Pancreas (tissue), 10 donors: ENCODE data around the gene GIPC3. TPM values are rescaled to one million over a fixed set of nuclear protein-coding genes. Genes with fewer than 3 reads are reported as not detected.
A peak's percentile ranks its signal among the peaks of the same experiment; 100 is the strongest.

Experiments
- ATAC-seq, 4 donors: fragments of 200-7000 bp; cut with Tn5 transposase; one replicate each; pipeline versions ENCODE4 v1.8.0 to v1.9.1; 2020; ENCODE audit warnings: mild to moderate bottlenecking in 4 of 4, moderate library complexity in 4 of 4
- DNase-seq, 6 donors: peaks; one replicate each; pipeline ENCODE4 v3.0.0-alpha.2; 2020
- FAIRE-seq: peaks from 2 replicates; lab custom pipeline; 2012; peaks lifted over from hg19 to GRCh38; lab: Jason Lieb, UNC
- H3K27ac ChIP-seq, 4 donors: fragments of 200-600 bp; sonication (generic); 1 replicate in 3 of 4; 2 replicates in 1 of 4; pipeline versions ENCODE4 v1.5.0 to v1.8.0; 2020
- H3K27me3 ChIP-seq, 4 donors: fragments of 200-600 bp; one replicate each; pipeline ENCODE4 v1.8.0; 2021
- H3K36me3 ChIP-seq, 3 donors: fragments of 200-600 bp; sonication (generic) in 1 of 3; one replicate each; pipeline versions ENCODE4 v1.5.0 to v1.8.0; 2020 to 2021
- H3K4me1 ChIP-seq, 3 donors: fragments of 200-600 bp; one replicate each; pipeline ENCODE4 v1.8.0; 2021
- H3K4me3 ChIP-seq, 4 donors: fragments of 200-600 bp; sonication (generic) in 2 of 4; one replicate each; pipeline versions ENCODE4 v1.5.0 to v1.8.0; 2020 to 2021
- H3K9me3 ChIP-seq, 4 donors: fragments of 200-600 bp; one replicate each; pipeline ENCODE4 v1.8.0; 2021
- WGBS, 2 donors: extraction: QIAGEN DNeasy Blood & Tissue Kit; methylation state at CpG; one replicate each; pipeline ENCODE4 v1.1.7; 2013; 5-methylcytosine and 5-hydroxymethylcytosine counted together
- intact Hi-C, 3 donors: fragments of 100-400 bp; cut with DNase I; formaldehyde crosslinking; loops; one replicate each; pipeline versions ENCODE4 v1.11.1 to v1.14.2; 2022
- polyA plus RNA-seq, 2 donors: library from polyadenylated mRNA; stranded (reverse); fragments of 200-250 nt; gene quantifications; one replicate each; pipeline ENCODE4 v1.2.3, GENCODE V29; 2013
- total RNA-seq, 6 donors: library from RNA; stranded (reverse); fragmentation: NEBNext Ultra II Directional in 4 of 6; extraction: Animal tissue kit (Norgen Biotek cat#: 25700) in 4 of 6; gene quantifications; one replicate each; pipeline versions ENCODE4 v1.2.1 to v1.2.4, GENCODE V29; 2021 to 2023
- TF ChIP-seq, protein P1 (sequence below), 4 donors: fragments of 200-600 bp; sonication (generic) in 3 of 4; IDR thresholded peaks; one replicate each; pipeline versions ENCODE4 v1.5.0 to v1.8.0; 2021; ENCODE audit warnings: antibody characterized with exemption in 4 of 4
- donor health status: healthy with polysubstance abuse.
- donor health status: DM: no; HTN: no; CAD: no; lungs with moderate emphysema.
- donor health status: DM: no; HTN: no; CAD: no.
- donor health status: control.
- donor health status: control.
- donor health status: Bipolar disorder and iron deficiency.
- donor health status: DM: yes; HTN: yes; CAD: no.
- donor health status: DM: no; HTN: no; CAD: no.
- donor health status: DM: no; HTN: no; CAD: no.
- donor health status: DM: yes; HTN: yes; CAD: no.

Gene GIPC3
- total and polyA plus RNA-seq, 8 donors: 0.17 to 0.92 (median 0.30) TPM

DNA sequence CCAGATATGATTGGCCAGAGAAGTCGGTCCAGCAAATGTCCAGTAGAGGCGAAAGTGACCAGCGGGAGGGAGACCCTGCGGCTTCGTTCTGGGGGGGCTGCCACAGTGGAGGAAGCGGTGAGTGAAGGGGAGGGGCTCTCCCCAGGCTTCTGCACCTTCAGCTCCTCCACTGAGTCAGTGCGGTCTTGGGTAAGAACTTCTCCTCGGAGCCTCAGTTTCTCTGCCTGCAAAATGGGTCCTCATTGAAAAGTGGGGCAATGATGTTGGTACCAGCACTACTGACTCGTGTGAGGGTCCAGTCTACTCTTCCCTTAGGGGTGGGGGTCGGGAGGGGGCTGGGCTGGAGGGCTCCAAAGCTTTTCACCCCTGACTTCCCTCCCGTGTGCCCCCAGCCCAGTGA, 4.2 kb downstream of the GIPC3 start:
- Histone ChIP-seq H3K36me3 (no peaks in the 10 kb centered on the region), H3K4me1 (no peaks in the 10 kb centered on the region), H3K27me3 (peaks cover 0 to 8% (median 0%) of the 10 kb centered on the region in 4 donors), H3K4me3 (no peak overlapping the region), H3K9me3 (no peaks in the 10 kb centered on the region), H3K27ac (no peak overlapping the region)
- ATAC-seq: no peak
- WGBS, 2 donors: 67 to 68% methylated on average over 11 of the region's 11 CpGs
- DNase-seq: peak in 1 of 6 donors; percentile 11
- intact Hi-C loops: no loop called here
- TF ChIP-seq, protein P1, sequence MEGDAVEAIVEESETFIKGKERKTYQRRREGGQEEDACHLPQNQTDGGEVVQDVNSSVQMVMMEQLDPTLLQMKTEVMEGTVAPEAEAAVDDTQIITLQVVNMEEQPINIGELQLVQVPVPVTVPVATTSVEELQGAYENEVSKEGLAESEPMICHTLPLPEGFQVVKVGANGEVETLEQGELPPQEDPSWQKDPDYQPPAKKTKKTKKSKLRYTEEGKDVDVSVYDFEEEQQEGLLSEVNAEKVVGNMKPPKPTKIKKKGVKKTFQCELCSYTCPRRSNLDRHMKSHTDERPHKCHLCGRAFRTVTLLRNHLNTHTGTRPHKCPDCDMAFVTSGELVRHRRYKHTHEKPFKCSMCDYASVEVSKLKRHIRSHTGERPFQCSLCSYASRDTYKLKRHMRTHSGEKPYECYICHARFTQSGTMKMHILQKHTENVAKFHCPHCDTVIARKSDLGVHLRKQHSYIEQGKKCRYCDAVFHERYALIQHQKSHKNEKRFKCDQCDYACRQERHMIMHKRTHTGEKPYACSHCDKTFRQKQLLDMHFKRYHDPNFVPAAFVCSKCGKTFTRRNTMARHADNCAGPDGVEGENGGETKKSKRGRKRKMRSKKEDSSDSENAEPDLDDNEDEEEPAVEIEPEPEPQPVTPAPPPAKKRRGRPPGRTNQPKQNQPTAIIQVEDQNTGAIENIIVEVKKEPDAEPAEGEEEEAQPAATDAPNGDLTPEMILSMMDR (IDR thresholded peaks at IDR 0.05): no peak
- FAIRE-seq: no peak

DNA sequence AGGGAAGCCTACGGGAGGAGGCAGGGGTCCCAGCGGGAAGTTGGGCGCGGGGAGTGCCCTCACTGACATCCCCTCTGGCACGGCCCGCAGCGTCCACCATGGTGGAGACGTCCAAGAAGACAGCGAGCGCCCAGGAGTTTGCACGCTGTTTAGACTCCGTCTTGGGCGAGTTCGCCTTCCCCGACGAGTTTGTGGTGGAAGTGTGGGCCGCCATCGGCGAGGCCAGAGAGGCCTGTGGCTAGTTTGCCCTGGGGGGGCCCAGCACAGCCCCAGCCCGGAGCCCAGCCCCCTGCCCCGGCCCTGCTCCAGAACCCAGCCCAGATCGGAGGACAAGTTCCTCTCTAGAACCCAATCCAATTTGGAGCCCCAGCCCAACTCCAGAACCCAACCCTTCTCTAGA, 4.7 kb downstream of the GIPC3 start:
- H3K27me3 ChIP-seq: peaks cover 0 to 8% (median 0%) of the 10 kb centered on the region in 4 donors
- no peak for ATAC-seq
- no peak for FAIRE-seq
- no peak overlapping the region for H3K4me3 ChIP-seq
- H3K36me3 ChIP-seq: no peaks in the 10 kb centered on the region
- TF ChIP-seq, protein P1 (IDR thresholded peaks at IDR 0.05): no peak
- 88 to 93% methylated on average over 22 of the region's 22 CpGs for WGBS, 2 donors
- no peaks in the 10 kb centered on the region for H3K9me3 ChIP-seq
- H3K4me1 ChIP-seq: no peaks in the 10 kb centered on the region
- intact Hi-C loops: no loop called here
- DNase-seq: no peak
- no peak overlapping the region for H3K27ac ChIP-seq

DNA sequence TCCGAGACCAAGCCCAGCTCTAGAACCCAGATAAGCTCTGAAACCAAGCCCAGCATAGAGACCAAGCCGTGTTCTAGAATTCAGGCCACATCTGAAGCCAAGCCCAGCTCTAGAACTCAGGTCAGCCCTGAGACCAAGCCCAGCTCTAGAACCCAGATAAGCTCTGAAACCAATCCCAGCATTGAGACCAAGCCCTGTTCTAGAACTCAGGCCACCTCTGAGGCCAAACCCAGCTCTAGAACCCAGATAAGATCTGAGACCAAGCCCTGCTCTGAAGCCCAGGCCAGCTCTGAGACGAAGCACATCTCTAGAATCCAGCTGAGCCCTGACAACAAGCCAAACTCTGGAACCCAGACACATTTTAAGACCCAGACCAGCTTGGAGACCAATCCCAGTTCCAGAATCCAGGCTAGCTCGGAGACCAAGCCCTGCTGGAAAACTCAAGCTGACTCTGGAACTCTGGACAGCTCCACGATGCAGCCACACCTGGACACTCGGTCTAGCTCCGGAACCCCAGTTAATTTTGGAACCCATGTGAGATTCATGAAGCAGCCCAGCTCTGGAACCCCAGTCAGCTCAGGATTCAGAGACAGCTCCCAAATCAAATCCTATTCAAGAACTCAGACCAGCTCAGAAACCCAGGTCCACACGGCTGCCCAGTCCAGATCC, 5.8 kb downstream of the GIPC3 start:
- H3K27ac ChIP-seq: no peak overlapping the region
- no peaks in the 10 kb centered on the region for H3K9me3 ChIP-seq
- WGBS, 2 donors: 89 to 91% methylated on average over 8 of the region's 8 CpGs
- DNase-seq (no peak), ATAC-seq (no peak), FAIRE-seq (no peak)
- H3K4me1 ChIP-seq: no peaks in the 10 kb centered on the region
- H3K4me3 ChIP-seq: no peak overlapping the region
- TF ChIP-seq, protein P1 (IDR thresholded peaks at IDR 0.05): no peak
- intact Hi-C loops: no loop called here
- no peaks in the 10 kb centered on the region for H3K36me3 ChIP-seq
- peaks cover 0 to 2% (median 0%) of the 10 kb centered on the region in 4 donors for H3K27me3 ChIP-seq

DNA sequence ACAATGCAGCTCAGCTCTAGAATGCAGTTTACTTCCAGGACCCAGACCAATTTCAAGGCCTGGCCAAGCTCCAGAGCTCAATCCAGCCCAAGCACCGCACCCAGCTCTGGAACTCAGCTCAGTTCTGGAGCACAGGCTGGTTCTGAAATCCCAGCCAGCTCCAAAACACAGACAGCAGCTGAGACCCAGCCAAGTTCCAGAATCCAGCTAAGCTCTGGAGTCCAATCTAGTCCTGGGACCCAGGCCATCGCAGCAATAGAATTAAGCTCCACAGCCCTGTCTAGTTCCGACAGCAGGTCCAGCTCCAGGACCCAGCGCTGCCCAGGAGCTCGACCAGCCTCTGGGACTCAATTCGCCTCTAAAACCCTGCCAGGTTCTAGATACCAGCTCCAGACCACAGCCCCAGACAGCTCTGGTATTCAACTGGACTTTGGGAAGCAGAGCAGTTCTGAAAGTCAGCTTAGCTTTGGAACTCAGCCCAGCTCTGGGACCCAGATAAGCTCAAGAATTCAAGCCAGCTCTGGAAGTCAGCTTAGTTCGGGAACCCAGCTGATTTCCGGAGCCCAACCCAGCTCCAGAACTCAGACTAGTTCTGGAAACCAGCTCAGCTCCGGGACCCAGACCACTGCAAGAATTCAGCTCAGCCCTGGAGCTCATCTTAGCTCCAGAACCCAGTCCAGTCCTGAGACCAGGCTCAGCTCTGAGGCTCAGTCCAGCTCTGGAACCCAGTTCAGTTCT, 6.8 kb downstream of the GIPC3 start:
- WGBS, 2 donors: 57 to 62% methylated on average over 9 of the region's 9 CpGs
- no peaks in the 10 kb centered on the region for H3K27me3 ChIP-seq
- intact Hi-C loops: no loop called here
- H3K36me3 ChIP-seq: no peaks in the 10 kb centered on the region
- ATAC-seq: peak in 3 of 4 donors; percentile 38 to 62 (median 58)
- no peak overlapping the region for H3K4me3 ChIP-seq
- DNase-seq: peak in 1 of 6 donors; percentile 15
- TF ChIP-seq, protein P1 (IDR thresholded peaks at IDR 0.05): no peak
- H3K4me1 ChIP-seq: no peaks in the 10 kb centered on the region
- no peak for FAIRE-seq
- H3K27ac ChIP-seq: no peak overlapping the region
- no peaks in the 10 kb centered on the region for H3K9me3 ChIP-seq

DNA sequence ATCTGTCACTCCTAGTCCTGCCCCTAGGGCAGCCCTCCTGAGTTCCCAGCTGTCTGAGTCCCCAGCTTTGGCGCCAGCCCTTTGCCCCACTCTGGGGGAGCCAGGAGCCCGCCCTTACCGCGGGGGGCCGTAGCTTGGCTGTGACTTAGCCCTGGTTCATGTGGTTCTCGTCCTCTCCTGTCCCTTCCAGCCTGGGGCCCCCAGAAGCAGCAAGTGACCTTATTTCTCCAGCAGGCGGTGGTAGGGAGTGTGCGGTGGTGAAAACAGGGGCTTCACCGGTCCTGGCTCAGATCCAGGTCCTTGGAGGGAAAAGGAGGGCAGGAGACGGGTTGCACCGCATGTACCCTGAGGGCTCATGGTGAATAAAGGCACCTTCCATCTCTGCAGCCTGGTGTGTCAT, 7.9 kb downstream of the GIPC3 start:
- no peaks in the 10 kb centered on the region for H3K27me3 ChIP-seq
- H3K36me3 ChIP-seq: no peaks in the 10 kb centered on the region
- FAIRE-seq (no peak), DNase-seq (peak in 1 of 6 donors; percentile 12), ATAC-seq (no peak)
- H3K4me1 ChIP-seq: no peaks in the 10 kb centered on the region
- H3K9me3 ChIP-seq: no peaks in the 10 kb centered on the region
- H3K27ac ChIP-seq: no peak overlapping the region
- intact Hi-C loops: no loop called here
- 25 to 38% methylated on average over 11 of the region's 11 CpGs for WGBS, 2 donors
- no peak overlapping the region for H3K4me3 ChIP-seq
- TF ChIP-seq, protein P1 (IDR thresholded peaks at IDR 0.05): no peak
